SK-N-MC (cell line): ENCODE data around the gene MOGAT2.

Source experiments
- EZH2 ChIP-seq: fragments of 200-600 bp; sonication (generic); IDR thresholded peaks from one replicate; pipeline ENCODE4 v1.6.1; 2017; ENCODE audit warnings: antibody characterized with exemption
- FOXP2 ChIP-seq: optimal IDR thresholded peaks from 2 replicates; pipeline ENCODE3; 2011; ENCODE audit warnings: mild to moderate bottlenecking, moderate library complexity; ENCODE audit not compliant: insufficient read depth; ENCODE audit errors: extremely low read length, control extremely low read depth
- POLR2AphosphoS5 ChIP-seq: IDR thresholded peaks from 2 replicates; pipeline ENCODE4 v1.6.1; 2012; ENCODE audit warnings: mild to moderate bottlenecking, low read depth, low read length, borderline replicate concordance

- TF ChIP-seq FOXP2 (no peak), EZH2 (no peak), POLR2AphosphoS5 (no peak)
Measured at GRCh38 chr11:75760243-75760642, 42.6 kb downstream of the MOGAT2 start.
